ENCODE results near the gene EIF5. TPM values are rescaled to one million over a fixed set of nuclear protein-coding genes. Genes with fewer than 3 reads are reported as not detected.

EIF5 gene
- total and polyA plus RNA-seq, 3 donors from 2014 or later, result 308 to 366 (median 309) TPM

DNA sequence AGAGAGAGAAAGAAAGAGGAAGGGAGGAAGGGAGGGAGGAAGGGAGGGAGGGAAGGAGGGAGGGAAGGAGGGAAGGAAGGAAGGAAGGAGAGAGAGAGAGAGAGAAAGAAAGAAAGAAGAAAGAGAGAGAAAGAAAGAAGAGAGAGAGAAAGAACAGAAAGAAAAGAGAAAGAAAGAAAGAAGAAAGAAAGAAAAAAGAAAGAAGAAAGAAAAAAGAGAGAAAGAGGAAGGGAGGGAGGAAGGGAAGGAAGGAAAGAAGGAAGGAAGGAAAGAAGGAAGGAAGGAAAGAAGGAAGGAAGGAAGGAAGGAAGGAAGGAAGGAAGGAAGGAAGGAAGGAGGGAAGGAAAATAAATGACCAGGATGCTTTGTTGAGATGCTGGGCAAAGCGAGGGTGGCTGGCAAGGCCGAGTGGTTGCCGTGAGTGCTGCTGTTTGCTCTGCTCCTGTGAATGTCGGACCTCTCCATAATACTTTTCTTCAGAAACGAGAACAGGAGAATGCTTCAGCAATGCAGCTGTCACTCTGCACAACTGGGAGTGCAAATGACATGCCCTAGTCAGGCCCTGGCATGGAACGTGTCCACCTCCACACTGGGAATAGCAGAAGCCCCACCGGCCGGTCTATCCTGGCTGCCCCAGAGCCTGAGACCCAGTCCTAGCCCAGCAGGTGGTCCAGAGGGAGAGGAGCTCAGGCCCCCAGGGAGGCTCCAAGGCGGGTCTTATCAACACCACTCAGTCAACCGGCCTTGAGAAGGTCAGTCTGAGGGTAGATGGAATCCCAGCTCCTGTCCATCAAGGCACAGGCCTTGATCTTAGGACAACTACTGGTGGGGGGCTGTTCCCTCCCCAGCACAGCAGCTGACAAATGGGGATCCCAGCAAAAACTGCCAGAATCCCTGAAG is 25.1 kb upstream of the EIF5 start:
- Histone ChIP-seq H3K4me1 (no peaks in the 10 kb centered on the region), H3K36me3 (ENCODE audit: low read depth, missing control alignments) (no peaks in the 10 kb centered on the region), H3K4me3 (no peak overlapping the region), H3K9me3 (no peaks in the 10 kb centered on the region), H3K27ac (no peak overlapping the region), H3K27me3 (no peaks in the 10 kb centered on the region)
- DNase-seq, result no peak
- intact Hi-C loops (cut with DNase I; ENCODE audit: low total_unique reads), result no loop called here
- TF ChIP-seq POLR2A (IDR thresholded peaks at IDR 0.05), result no peak
- TF ChIP-seq, protein P1, sequence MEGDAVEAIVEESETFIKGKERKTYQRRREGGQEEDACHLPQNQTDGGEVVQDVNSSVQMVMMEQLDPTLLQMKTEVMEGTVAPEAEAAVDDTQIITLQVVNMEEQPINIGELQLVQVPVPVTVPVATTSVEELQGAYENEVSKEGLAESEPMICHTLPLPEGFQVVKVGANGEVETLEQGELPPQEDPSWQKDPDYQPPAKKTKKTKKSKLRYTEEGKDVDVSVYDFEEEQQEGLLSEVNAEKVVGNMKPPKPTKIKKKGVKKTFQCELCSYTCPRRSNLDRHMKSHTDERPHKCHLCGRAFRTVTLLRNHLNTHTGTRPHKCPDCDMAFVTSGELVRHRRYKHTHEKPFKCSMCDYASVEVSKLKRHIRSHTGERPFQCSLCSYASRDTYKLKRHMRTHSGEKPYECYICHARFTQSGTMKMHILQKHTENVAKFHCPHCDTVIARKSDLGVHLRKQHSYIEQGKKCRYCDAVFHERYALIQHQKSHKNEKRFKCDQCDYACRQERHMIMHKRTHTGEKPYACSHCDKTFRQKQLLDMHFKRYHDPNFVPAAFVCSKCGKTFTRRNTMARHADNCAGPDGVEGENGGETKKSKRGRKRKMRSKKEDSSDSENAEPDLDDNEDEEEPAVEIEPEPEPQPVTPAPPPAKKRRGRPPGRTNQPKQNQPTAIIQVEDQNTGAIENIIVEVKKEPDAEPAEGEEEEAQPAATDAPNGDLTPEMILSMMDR (IDR thresholded peaks at IDR 0.05), result no peak
- WGBS, 2 donors, result 85 to 88% methylated on average over 5 to 10 of the region's 10 CpGs

DNA sequence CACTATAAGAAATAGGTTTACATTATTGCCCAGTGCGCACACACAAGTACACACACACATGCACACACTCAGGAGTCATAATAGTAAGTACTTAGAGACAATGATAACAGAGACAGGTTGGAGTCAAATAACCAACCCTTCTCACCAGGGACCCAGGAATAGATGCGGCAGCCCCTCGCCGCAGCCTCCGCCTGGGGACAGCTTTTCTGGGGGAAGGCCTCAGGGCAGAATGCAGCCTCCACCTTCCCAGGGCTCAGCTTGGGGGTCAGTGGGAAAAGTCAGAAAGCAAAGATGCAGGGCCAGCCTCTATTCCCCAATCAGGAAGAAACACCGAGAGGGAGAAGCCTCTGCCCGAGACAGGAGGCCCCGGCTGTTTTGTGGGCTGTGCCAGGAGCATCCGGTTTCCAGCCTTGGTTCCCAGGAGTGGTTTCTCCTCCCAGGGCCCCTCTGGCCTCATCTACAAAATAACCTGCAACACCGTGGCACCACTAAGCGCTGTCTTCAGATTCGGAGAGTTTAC is 23.4 kb upstream of the EIF5 start:
- intact Hi-C loops (cut with DNase I; ENCODE audit: low total_unique reads), result no loop called here
- TF ChIP-seq, protein P1 (IDR thresholded peaks at IDR 0.05), result no peak
- 82 to 86% methylated on average over 12 of the region's 12 CpGs for WGBS, 2 donors

DNA sequence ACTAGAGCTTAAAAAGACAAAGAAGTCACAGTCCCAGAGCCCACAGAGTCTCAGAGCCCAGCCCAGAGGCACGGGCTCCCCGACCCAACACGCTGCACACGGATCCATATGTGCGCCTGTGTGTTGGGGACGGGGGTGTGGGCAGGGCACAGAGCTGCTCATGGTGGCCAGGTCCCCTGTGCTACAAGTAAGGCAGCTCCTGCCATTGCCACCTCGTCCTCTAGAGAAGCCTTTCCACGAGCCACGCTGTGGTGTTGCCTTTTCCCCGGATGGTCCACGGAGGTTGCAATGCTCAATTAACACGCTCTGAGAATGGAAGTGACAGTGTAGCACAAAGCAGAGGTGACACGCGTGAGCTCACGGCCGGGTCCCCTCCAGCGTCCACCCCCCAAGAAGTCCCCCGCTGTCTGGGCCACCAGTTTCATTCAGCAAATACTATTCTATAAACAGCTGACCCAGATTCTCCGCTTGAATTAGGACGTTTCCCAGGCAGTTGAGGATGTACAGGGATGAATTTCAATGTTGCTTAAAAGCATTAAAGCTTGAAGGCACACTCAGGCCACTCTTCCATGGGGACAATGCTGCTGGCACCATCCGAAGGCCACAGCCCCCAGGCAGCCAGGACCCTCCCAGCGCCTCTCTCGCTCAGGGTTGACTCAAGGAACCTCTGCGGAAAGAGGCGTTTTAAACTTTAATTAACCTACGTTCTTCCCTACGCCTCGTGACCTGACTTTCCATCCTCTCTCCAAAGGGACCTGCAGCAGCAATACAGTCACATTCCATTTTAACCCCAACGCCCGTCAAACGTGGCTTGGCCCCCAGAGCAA is 22.7 kb upstream of the EIF5 start:
- Histone ChIP-seq H3K4me3 (no peak overlapping the region), H3K27me3 (no peaks in the 10 kb centered on the region), H3K36me3 (ENCODE audit: low read depth, missing control alignments) (no peaks in the 10 kb centered on the region), H3K27ac (no peak overlapping the region), H3K9me3 (no peaks in the 10 kb centered on the region), H3K4me1 (no peaks in the 10 kb centered on the region)
- TF ChIP-seq, protein P1 (IDR thresholded peaks at IDR 0.05), result no peak
- TF ChIP-seq POLR2A (IDR thresholded peaks at IDR 0.05), result no peak
- DNase-seq, result no peak
- WGBS, 2 donors, result 92 to 94% methylated on average over 23 to 31 of the region's 31 CpGs
- intact Hi-C loops (cut with DNase I; ENCODE audit: low total_unique reads), result no loop called here

More for the DNA sequence above, 23.4 kb upstream of the EIF5 start:
- H3K4me1 ChIP-seq, result no peaks in the 10 kb centered on the region
- DNase-seq, result no peak
- H3K9me3 ChIP-seq, result no peaks in the 10 kb centered on the region
- no peak overlapping the region for H3K27ac ChIP-seq
- no peaks in the 10 kb centered on the region for H3K36me3 ChIP-seq (ENCODE audit: low read depth, missing control alignments)
- no peak overlapping the region for H3K4me3 ChIP-seq
- H3K27me3 ChIP-seq, result no peaks in the 10 kb centered on the region

DNA sequence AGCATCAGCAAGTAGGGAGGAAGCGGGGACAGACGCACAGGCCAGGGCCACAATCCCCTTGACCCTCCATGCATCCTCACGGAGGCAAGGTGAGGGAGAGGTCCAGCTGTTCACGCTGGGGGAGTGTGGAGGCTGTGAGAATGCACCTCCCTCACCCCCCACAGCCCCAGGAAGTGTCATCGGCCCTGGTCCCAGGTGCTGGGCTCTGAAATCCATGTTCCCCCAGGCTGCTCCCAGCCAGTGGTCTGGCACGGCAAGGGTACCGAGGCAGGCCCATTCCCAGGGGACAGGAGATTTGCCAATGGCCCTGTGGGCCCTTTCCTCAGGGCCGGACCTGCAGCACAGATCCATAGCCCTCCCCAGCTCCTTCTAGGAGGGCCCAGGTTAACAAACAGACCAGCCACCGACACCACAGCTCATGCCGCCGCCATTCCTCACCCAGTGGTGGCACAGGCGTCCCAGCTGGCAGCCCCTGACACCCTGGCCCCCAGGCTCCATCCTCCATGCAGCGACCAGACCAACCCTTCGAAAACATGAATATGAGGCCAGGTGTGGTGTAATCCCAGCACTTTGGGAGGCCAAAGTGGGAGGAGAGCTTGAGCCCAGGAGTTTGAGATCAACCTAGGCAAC is 21.9 kb upstream of the EIF5 start:
- intact Hi-C loops (cut with DNase I; ENCODE audit: low total_unique reads), result no loop called here
- no peaks in the 10 kb centered on the region for H3K4me1 ChIP-seq
- DNase-seq, result no peak
- WGBS, 2 donors, result 93% methylated on average over 7 to 14 of the region's 14 CpGs
- H3K9me3 ChIP-seq, result no peaks in the 10 kb centered on the region
- H3K27ac ChIP-seq, result no peak overlapping the region
- H3K36me3 ChIP-seq (ENCODE audit: low read depth, missing control alignments), result no peaks in the 10 kb centered on the region
- no peak for TF ChIP-seq POLR2A (IDR thresholded peaks at IDR 0.05)
- TF ChIP-seq, protein P1 (IDR thresholded peaks at IDR 0.05), result no peak
- no peaks in the 10 kb centered on the region for H3K27me3 ChIP-seq
- H3K4me3 ChIP-seq, result no peak overlapping the region
